Measurements from ENCODE around the gene KCNJ15. TPM values are rescaled to one million over a fixed set of nuclear protein-coding genes. Genes with fewer than 3 reads are reported as not detected.

Gene KCNJ15
- total and polyA plus RNA-seq, 11 donors: 0.07 to 1.8 (median 0.38) TPM

DNA sequence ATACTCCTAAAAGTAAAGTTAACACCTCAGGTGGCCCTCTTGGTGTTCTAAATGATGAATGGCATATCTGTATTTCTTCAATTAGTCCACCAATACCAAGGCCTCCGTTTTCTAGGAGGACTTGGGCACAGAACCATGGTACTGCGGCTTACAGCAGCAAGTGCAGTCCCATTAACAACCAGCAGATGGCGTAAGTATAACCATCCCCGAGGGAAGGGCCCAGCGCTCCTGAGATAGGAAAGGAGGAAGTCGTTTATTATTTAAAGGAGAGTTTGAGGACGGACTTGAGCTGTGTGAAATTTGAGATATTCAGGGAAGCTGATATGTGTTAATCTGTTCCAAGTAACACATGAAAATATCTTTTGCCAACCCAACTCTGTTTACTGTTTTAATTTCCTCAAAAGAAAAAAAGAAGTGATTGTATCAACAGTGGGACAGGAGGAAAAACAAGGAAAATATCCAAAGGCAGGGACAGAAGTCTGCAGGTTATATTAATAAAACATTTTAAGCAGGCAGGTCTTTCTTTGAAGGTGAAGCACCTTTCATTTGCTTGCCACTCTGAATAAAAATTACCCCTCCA lies 37.7 kb upstream of the KCNJ15 start:
- Histone ChIP-seq H3K27ac (peak overlapping the region in 1 of 12 donors; percentile 22), H3K27me3 (peaks cover 0 to 1% (median 0%) of the 10 kb centered on the region in 9 donors), H3K36me3 (no peaks in the 10 kb centered on the region), H3K4me3 (no peak overlapping the region), H3K9me3 (peaks cover 0 to 24% (median 14%) of the 10 kb centered on the region in 12 donors), H3K4me1 (peaks cover 0 to 6% (median 0%) of the 10 kb centered on the region in 12 donors)
- DNase-seq (peak; percentile 62 to 71 (median 68)), ATAC-seq (peak in 3 of 4 donors; percentile 72 to 85 (median 85))
- 4 to 8% (median 6%) methylated on average over 7 of the region's 7 CpGs for WGBS, 4 donors
- intact Hi-C loops (cut with DNase I): loop anchor here in 9 of 10 donors (1.0 to 5.0 kb wide), 10 partner anchors 47 to 138 kb away; no protein-coding TSS in a partner anchor
- TF ChIP-seq, protein P1, sequence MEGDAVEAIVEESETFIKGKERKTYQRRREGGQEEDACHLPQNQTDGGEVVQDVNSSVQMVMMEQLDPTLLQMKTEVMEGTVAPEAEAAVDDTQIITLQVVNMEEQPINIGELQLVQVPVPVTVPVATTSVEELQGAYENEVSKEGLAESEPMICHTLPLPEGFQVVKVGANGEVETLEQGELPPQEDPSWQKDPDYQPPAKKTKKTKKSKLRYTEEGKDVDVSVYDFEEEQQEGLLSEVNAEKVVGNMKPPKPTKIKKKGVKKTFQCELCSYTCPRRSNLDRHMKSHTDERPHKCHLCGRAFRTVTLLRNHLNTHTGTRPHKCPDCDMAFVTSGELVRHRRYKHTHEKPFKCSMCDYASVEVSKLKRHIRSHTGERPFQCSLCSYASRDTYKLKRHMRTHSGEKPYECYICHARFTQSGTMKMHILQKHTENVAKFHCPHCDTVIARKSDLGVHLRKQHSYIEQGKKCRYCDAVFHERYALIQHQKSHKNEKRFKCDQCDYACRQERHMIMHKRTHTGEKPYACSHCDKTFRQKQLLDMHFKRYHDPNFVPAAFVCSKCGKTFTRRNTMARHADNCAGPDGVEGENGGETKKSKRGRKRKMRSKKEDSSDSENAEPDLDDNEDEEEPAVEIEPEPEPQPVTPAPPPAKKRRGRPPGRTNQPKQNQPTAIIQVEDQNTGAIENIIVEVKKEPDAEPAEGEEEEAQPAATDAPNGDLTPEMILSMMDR (IDR thresholded peaks at IDR 0.05): peak; percentile 92 to 98 (median 96)
- no peak for TF ChIP-seq POLR2A (IDR thresholded peaks at IDR 0.05)

DNA sequence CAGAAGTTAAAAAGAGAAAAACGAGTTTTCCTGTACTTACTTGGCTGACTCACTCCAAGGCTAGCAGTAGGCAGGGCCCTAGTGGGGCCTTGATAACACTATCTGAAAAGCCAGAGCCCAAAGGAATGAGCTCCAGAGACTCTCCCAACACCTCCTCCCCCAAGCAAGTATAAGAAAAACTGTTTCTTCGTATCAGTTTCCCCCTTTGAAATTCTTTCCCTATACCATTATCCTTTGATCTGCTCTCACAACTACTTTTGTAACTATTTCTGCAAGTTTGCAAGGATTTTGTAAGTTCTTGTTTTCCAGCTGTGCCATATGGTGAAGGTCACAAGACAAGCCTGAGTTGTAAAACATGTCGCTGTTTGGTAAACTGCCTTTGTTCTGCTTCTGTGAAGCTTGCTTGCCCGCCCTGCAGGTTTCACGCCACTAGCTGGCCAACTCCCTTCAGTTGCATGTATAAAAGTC lies 36.5 kb upstream of the KCNJ15 start:
- Histone ChIP-seq H3K36me3 (no peaks in the 10 kb centered on the region), H3K4me3 (no peak overlapping the region), H3K27ac (peak overlapping the region in 1 of 12 donors; percentile 38), H3K27me3 (no peaks in the 10 kb centered on the region), H3K9me3 (peaks cover 0 to 35% (median 24%) of the 10 kb centered on the region in 12 donors), H3K4me1 (peaks cover 0 to 6% (median 0%) of the 10 kb centered on the region in 12 donors)
- intact Hi-C loops (cut with DNase I): loop anchor here in 2 of 10 donors (2.0 to 10.0 kb wide), 2 partner anchors 64 to 132 kb away; no protein-coding TSS in a partner anchor
- TF ChIP-seq POLR2A (IDR thresholded peaks at IDR 0.05): no peak
- TF ChIP-seq, protein P1 (IDR thresholded peaks at IDR 0.05): no peak
- 67 to 68% (median 67%) methylated on average over 5 of the region's 5 CpGs for WGBS, 4 donors
- DNase-seq (no peak), ATAC-seq (no peak)

DNA sequence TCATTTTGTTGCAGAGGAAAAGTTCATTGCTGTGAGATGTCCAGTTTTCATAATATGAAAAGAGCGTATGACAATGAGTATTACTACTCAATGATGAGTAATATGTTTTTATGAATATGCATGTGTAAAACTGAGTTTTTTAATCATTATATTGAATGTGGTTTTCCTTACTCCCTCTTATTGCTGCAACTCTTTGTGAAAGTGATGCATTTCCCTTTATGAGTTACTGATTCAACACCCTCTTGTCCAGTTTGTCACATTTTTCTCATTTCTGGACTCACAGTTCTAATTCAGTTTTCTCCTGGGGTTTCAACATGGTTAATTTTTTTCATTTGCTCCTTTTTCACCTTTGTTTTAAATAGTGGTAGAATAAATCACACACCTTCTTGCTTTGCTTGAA lies 35.2 kb upstream of the KCNJ15 start:
- ATAC-seq (no peak), DNase-seq (no peak)
- TF ChIP-seq, protein P1 (IDR thresholded peaks at IDR 0.05): no peak
- no peak for TF ChIP-seq POLR2A (IDR thresholded peaks at IDR 0.05)
- H3K36me3 ChIP-seq: no peaks in the 10 kb centered on the region
- no peaks in the 10 kb centered on the region for H3K27me3 ChIP-seq
- 0 to 94% (median 54%) methylated on average over 1 of the region's 1 CpG for WGBS, 4 donors
- H3K4me3 ChIP-seq: no peak overlapping the region
- peaks cover 0 to 40% (median 27%) of the 10 kb centered on the region in 12 donors for H3K9me3 ChIP-seq
- peaks cover 0 to 6% (median 0%) of the 10 kb centered on the region in 12 donors for H3K4me1 ChIP-seq
- peak overlapping the region in 1 of 12 donors; percentile 38 for H3K27ac ChIP-seq
- intact Hi-C loops (cut with DNase I): loop anchor here in 2 of 10 donors (2.0 to 10.0 kb wide), 2 partner anchors 63 to 131 kb away; no protein-coding TSS in a partner anchor

DNA sequence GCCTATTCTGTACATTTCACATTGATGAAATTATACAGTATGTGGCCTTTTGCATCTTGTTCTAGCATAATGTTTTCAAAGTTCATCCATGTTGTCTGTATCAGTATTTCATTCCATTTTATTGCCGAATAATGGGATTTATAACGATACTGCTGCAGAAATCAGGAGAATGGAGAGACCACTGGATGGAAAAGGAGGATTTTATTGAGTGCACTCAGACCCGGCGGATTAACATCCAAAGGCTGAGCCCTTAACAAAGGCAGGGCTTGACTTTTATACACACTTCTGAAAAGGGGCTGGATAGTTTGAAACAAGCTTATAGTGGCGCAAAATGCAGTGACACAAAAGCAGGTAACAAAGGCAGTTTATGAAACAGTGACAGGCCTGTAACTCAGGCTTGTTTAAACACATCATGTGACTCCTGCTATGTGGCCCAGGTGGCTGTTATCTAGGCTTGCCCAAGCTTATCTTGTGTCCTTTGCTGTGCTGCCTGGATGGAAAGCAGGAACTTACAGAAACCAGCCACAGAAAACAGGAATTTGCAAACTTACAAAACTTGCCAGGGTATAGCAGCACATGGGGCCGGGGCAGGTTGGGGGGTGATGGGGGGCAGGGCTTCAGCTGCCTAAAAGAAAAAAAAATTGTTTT lies 32.8 kb upstream of the KCNJ15 start:
- 91 to 95% (median 93%) methylated on average over 6 of the region's 6 CpGs for WGBS, 4 donors
- peaks cover 0 to 57% (median 38%) of the 10 kb centered on the region in 12 donors for H3K9me3 ChIP-seq
- intact Hi-C loops (cut with DNase I): loop anchor here in 1 of 10 donors (10.0 kb wide), 1 partner anchor 61 kb away; no protein-coding TSS in a partner anchor
- TF ChIP-seq POLR2A (IDR thresholded peaks at IDR 0.05): no peak
- TF ChIP-seq, protein P1 (IDR thresholded peaks at IDR 0.05): no peak
- ATAC-seq: no peak
- no peaks in the 10 kb centered on the region for H3K27me3 ChIP-seq
- H3K27ac ChIP-seq: no peak overlapping the region
- no peaks in the 10 kb centered on the region for H3K36me3 ChIP-seq
- H3K4me1 ChIP-seq: peaks cover 0 to 6% (median 0%) of the 10 kb centered on the region in 12 donors
- no peak for DNase-seq
- H3K4me3 ChIP-seq: no peak overlapping the region

Measured in heart left ventricle (tissue), 16 donors.